Neural crest cell (in vitro differentiated cells): ENCODE measurements around the gene VPS35L. TPM values are rescaled to one million over a fixed set of nuclear protein-coding genes. Genes with fewer than 3 reads are reported as not detected.

Experiments used
- DNase-seq: peaks from one replicate; pipeline ENCODE4 v3.0.0; 2021; ENCODE audit warnings: low read depth, mixed read lengths, low spot score
- H3K27ac Mint-ChIP-seq: one replicate; pipeline ENCODE4 v1.8.0; 2021; ENCODE audit warnings: mild to moderate bottlenecking, mixed read lengths; ENCODE audit not compliant: unreplicated experiment
- H3K27me3 Mint-ChIP-seq: 2 replicates; pipeline ENCODE4 v1.8.0; 2021; ENCODE audit warnings: low read depth, mild to moderate bottlenecking, mixed read lengths
- H3K36me3 Mint-ChIP-seq: 2 replicates; pipeline ENCODE4 v1.8.0; 2021; ENCODE audit warnings: low read depth, mild to moderate bottlenecking, mixed read lengths
- H3K4me1 Mint-ChIP-seq: 2 replicates; pipeline ENCODE4 v1.8.0; 2021; ENCODE audit warnings: mixed read lengths
- H3K4me3 Mint-ChIP-seq: one replicate; pipeline ENCODE4 v1.8.0; 2021; ENCODE audit warnings: mild to moderate bottlenecking, mixed read lengths
- H3K9me3 Mint-ChIP-seq: 2 replicates; pipeline ENCODE4 v1.8.0; 2021; ENCODE audit warnings: mixed read lengths
- total RNA-seq: library from RNA; stranded (reverse); gene quantifications from 2 replicates; pipeline ENCODE4 v1.2.1, GENCODE V29; 2021
- TF ChIP-seq, protein P1 (sequence below): fragments of 200-600 bp; sonication (generic); conservative IDR thresholded peaks from 2 replicates; pipeline ENCODE4 v1.5.0; 2021; ENCODE audit warnings: antibody characterized with exemption, mild to moderate bottlenecking

Gene VPS35L
- total RNA-seq, 1 donor from 2014 or later, result 59.1 TPM

GRCh38 chr16:19697756-19698318 is 142.3 kb downstream of the VPS35L start:
- TF ChIP-seq, protein P1, sequence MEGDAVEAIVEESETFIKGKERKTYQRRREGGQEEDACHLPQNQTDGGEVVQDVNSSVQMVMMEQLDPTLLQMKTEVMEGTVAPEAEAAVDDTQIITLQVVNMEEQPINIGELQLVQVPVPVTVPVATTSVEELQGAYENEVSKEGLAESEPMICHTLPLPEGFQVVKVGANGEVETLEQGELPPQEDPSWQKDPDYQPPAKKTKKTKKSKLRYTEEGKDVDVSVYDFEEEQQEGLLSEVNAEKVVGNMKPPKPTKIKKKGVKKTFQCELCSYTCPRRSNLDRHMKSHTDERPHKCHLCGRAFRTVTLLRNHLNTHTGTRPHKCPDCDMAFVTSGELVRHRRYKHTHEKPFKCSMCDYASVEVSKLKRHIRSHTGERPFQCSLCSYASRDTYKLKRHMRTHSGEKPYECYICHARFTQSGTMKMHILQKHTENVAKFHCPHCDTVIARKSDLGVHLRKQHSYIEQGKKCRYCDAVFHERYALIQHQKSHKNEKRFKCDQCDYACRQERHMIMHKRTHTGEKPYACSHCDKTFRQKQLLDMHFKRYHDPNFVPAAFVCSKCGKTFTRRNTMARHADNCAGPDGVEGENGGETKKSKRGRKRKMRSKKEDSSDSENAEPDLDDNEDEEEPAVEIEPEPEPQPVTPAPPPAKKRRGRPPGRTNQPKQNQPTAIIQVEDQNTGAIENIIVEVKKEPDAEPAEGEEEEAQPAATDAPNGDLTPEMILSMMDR, result no peak
- Mint-ChIP-seq H3K27me3 (no peaks in the 10 kb centered on the region), H3K27ac (no peak overlapping the region), H3K4me3 (no peak overlapping the region), H3K36me3 (peaks cover 21% of the 10 kb centered on the region), H3K4me1 (peaks cover 4% of the 10 kb centered on the region), H3K9me3 (no peaks in the 10 kb centered on the region)
- DNase-seq, result no peak

DNA sequence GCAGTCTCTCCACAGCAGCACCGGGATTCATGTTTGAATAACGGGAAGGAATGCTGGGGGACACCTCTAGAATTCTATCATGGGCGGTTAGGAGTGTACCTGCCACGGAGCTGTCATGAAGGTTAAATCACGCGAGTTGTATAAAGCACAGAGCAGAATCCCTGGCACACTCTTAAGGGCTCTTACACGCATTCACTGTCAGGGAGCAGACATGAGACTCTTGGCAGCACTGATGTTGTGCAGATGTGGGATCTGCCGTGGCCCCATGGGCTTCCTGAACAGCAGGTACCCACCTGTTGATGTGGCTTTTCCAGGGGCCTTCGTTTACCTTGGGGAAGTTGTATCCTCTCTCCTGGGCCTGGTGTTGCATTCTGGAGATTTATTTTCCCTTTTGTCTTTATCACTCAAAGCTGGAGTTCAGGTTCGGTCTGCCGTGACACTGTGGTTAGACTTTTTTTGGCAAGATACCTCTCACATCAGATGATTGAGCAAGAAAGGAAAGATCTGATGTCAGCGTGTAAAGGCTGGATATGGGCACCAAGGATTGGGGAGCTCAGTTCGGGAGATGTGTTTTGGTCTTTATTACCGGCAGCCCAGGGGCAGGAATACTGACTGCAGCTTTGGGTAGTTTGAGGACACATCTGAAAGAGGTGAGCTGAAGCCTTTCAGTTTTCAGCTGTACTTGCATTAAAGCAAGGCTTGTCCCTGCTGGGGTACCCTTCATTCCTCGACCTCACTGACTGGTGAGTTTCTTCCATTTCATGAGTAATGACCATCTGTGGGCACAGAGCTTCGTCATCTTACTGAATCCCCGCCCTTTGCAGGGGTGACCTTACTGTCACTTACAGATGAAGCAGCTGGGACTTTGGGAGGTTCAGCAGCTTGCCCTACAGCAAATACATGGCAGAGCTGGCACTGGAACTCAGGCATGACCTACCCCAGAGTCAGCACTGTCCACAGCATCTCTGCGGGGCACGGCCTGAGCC is 143.3 kb downstream of the VPS35L start:
- Mint-ChIP-seq H3K9me3 (no peaks in the 10 kb centered on the region), H3K36me3 (peaks cover 22% of the 10 kb centered on the region), H3K4me1 (peaks cover 4% of the 10 kb centered on the region), H3K27me3 (no peaks in the 10 kb centered on the region), H3K4me3 (no peak overlapping the region), H3K27ac (no peak overlapping the region)
- TF ChIP-seq, protein P1, result no peak
- DNase-seq, result no peak

- no peak for DNase-seq
- Mint-ChIP-seq H3K4me3 (no peak overlapping the region), H3K36me3 (peaks cover 24% of the 10 kb centered on the region), H3K27ac (no peak overlapping the region), H3K9me3 (no peaks in the 10 kb centered on the region), H3K27me3 (no peaks in the 10 kb centered on the region), H3K4me1 (peaks cover 4% of the 10 kb centered on the region)
- TF ChIP-seq, protein P1, result no peak
These were observed 144.0 kb downstream of the VPS35L start for GRCh38 chr16:19699472-19699871.

DNA sequence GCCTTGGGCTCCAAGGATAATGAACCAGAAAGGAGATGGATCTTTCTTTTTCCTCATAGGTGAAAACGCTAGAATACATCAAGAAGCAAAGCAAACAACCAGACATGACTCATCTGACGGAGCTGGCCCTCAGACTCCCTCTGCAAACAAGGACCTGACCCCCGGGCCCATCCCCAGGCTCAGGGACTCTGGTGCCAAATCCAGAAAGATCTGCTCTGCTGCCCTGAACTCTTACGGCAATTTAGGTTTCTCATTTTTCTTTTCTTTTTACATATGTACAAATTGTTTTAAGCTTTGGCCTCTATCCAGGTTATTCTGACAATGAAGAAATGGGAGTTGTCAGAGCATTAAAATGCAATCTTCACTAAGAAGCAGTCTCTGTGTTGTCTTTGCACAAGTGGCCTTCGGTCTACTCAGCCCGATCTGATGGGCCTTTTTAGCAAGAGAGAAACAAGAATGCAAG is 144.8 kb downstream of the VPS35L start:
- Mint-ChIP-seq H3K27ac (no peak overlapping the region), H3K9me3 (no peaks in the 10 kb centered on the region), H3K36me3 (peaks cover 29% of the 10 kb centered on the region), H3K27me3 (no peaks in the 10 kb centered on the region), H3K4me1 (peaks cover 4% of the 10 kb centered on the region), H3K4me3 (no peak overlapping the region)
- TF ChIP-seq, protein P1, result no peak
- no peak for DNase-seq

DNA sequence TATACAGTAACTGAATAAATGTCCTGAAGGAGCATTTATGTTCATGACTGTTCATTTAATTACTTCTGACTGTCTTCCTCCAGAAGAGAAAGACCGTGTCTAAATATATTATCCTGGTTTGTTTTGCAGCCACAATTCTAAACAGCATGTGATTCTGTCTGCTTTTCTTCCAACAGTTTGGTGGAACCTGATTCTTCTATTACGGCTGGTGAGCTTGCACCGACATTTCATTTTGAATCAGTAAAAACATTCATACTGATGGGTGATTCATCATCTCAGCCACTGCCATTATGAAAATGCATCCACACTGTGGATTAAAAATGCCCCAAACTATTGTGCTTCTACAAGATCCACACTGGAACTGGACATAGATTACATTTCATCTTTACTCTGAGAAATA is 145.6 kb downstream of the VPS35L start:
- peaks cover 29% of the 10 kb centered on the region for H3K36me3 Mint-ChIP-seq
- TF ChIP-seq, protein P1, result no peak
- H3K4me3 Mint-ChIP-seq, result no peak overlapping the region
- no peak overlapping the region for H3K27ac Mint-ChIP-seq
- H3K27me3 Mint-ChIP-seq, result no peaks in the 10 kb centered on the region
- H3K9me3 Mint-ChIP-seq, result no peaks in the 10 kb centered on the region
- peaks cover 4% of the 10 kb centered on the region for H3K4me1 Mint-ChIP-seq
- DNase-seq, result no peak
